ENCODE data around the gene CCDC178. TPM values are rescaled to one million over a fixed set of nuclear protein-coding genes. Genes with fewer than 3 reads are reported as not detected.
"Not testable (repeated sequence)": the region's sequence is repeated elsewhere in the genome, so short reads cannot be mapped to it uniquely, and the experiment has no call there.

CCDC178 gene
- total RNA-seq, 4 donors from 2014 or later: 0.73 to 1.1 TPM; not detected in 2

DNA sequence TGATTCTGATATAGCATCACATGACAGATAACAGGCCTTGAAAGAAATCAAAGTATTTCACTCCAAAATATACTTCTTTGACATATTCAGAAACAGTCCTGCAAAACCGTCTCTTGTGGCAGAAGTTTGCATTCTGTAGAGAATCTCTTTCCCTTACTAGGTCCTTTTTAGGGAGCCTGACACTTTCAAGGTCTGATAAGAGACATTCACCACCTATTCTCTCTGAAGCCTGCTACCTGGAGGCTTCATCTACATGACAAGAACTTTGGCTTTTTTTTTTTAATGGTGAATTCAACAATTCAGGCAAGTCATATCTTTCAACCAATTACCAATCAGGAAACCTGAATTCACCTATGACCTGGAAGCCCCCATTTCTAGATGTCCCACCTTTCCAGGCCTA, 83.8 kb downstream of the CCDC178 start:
- no peak overlapping the region for H3K4me3 ChIP-seq
- WGBS, 2 donors: 65 to 86% methylated on average over 1 of the region's 1 CpG
- intact Hi-C loops (cut with DNase I): no loop called here
- H3K27ac ChIP-seq: no peak overlapping the region
- H3K36me3 ChIP-seq: no peaks in the 10 kb centered on the region
- DNase-seq: no peak
- no peaks in the 10 kb centered on the region for H3K9me3 ChIP-seq
- TF ChIP-seq, protein P1, sequence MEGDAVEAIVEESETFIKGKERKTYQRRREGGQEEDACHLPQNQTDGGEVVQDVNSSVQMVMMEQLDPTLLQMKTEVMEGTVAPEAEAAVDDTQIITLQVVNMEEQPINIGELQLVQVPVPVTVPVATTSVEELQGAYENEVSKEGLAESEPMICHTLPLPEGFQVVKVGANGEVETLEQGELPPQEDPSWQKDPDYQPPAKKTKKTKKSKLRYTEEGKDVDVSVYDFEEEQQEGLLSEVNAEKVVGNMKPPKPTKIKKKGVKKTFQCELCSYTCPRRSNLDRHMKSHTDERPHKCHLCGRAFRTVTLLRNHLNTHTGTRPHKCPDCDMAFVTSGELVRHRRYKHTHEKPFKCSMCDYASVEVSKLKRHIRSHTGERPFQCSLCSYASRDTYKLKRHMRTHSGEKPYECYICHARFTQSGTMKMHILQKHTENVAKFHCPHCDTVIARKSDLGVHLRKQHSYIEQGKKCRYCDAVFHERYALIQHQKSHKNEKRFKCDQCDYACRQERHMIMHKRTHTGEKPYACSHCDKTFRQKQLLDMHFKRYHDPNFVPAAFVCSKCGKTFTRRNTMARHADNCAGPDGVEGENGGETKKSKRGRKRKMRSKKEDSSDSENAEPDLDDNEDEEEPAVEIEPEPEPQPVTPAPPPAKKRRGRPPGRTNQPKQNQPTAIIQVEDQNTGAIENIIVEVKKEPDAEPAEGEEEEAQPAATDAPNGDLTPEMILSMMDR (IDR thresholded peaks at IDR 0.05): no peak
- no peaks in the 10 kb centered on the region for H3K4me1 ChIP-seq
- no peaks in the 10 kb centered on the region for H3K27me3 ChIP-seq

DNA sequence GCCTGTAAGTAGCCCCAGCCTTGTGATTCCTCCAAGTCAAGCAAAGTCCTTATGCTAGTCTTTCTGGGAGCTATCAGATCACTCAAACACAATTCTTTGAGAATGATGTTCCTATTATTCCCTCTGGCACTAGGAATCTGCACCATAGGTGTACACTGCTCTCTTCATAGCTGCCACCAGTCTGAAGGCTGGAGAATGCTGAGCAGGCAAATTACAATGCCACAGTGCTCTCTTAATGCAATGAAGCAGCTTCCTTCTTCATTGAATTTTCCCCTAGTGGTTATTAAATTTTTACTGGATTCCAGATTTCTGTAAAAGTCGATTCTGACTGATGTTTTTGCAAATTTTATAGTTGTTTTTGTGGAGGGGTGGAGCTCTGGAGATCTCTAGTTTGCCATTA, 84.8 kb downstream of the CCDC178 start:
- Histone ChIP-seq H3K36me3 (no peaks in the 10 kb centered on the region), H3K4me3 (no peak overlapping the region), H3K4me1 (no peaks in the 10 kb centered on the region), H3K9me3 (no peaks in the 10 kb centered on the region), H3K27me3 (no peaks in the 10 kb centered on the region), H3K27ac (no peak overlapping the region)
- intact Hi-C loops (cut with DNase I): no loop called here
- DNase-seq: no peak
- 32 to 50% methylated on average over 1 of the region's 1 CpG for WGBS, 2 donors
- TF ChIP-seq, protein P1 (IDR thresholded peaks at IDR 0.05): no peak
- TF ChIP-seq POLR2A (IDR thresholded peaks at IDR 0.05): no peak

DNA sequence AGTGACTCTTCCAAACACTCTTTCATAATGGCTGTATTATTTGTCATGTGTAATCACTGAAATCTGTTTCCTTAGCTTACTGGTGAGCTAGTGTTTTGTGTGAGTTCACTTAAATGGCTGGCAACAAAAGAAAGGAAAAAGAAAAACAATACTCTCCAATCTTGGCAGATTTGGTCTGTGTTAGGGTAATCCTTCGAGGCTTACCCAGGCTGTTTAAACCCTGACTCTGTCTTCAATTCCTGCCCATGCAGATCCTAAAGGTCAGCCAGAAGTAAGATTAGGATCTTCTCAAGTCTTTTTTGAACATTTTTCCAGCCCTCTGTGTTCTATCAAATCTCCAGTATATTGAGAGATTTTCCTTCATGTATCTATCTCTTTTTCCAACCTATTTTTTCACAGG, 85.3 kb downstream of the CCDC178 start:
- DNase-seq: no peak
- 18 to 29% methylated on average over 1 of the region's 1 CpG for WGBS, 2 donors
- intact Hi-C loops (cut with DNase I): no loop called here
- Histone ChIP-seq H3K9me3 (no peaks in the 10 kb centered on the region), H3K27me3 (no peaks in the 10 kb centered on the region), H3K36me3 (no peaks in the 10 kb centered on the region), H3K4me3 (no peak overlapping the region), H3K27ac (no peak overlapping the region), H3K4me1 (no peaks in the 10 kb centered on the region)
- no peak for TF ChIP-seq POLR2A (IDR thresholded peaks at IDR 0.05)

GRCh38 chr18:33350256-33350655, 90.3 kb downstream of the CCDC178 start:
- Histone ChIP-seq H3K9me3 (no peaks in the 10 kb centered on the region), H3K4me1 (no peaks in the 10 kb centered on the region), H3K27ac (no peak overlapping the region), H3K4me3 (no peak overlapping the region), H3K36me3 (no peaks in the 10 kb centered on the region), H3K27me3 (no peaks in the 10 kb centered on the region)
- no peak for TF ChIP-seq POLR2A (IDR thresholded peaks at IDR 0.05)
- TF ChIP-seq, protein P1 (IDR thresholded peaks at IDR 0.05): no peak
- intact Hi-C loops (cut with DNase I): no loop called here
- WGBS, 2 donors: 61 to 69% methylated on average over 2 of the region's 2 CpGs
- no peak for DNase-seq

DNA sequence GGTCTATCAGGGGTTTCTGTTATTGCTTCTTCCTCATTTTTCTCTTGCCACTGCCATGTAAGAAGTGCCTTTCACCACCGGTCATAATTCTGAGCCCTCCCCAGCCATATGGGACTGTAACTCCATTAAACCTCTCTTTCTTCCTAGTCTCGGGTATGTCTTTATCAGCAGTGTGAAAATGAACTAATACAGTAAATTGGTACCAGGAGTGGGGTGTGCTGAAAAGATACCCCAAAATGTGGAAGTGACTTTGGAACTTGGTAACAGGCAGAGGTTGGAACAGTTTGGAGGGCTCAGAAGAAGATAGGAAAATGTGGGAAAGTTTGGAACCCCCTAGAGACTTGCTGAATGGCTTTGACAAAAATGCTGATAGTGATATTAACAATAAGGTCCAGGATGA, 100.8 kb downstream of the CCDC178 start:
- H3K4me1 ChIP-seq; H3K27ac ChIP-seq; H3K27me3 ChIP-seq; H3K4me3 ChIP-seq; H3K9me3 ChIP-seq; H3K36me3 ChIP-seq; DNase-seq; intact Hi-C loops (cut with DNase I): not testable (repeated sequence)
- WGBS, 2 donors: 66 to 86% methylated on average over 2 of the region's 2 CpGs

GRCh38 chr18:33334781-33335180, 105.7 kb downstream of the CCDC178 start:
- Histone ChIP-seq H3K36me3 (no peaks in the 10 kb centered on the region), H3K9me3 (no peaks in the 10 kb centered on the region), H3K27ac (no peak overlapping the region), H3K4me1 (no peaks in the 10 kb centered on the region), H3K4me3 (no peak overlapping the region), H3K27me3 (no peaks in the 10 kb centered on the region)
- no peak for DNase-seq
- TF ChIP-seq POLR2A (IDR thresholded peaks at IDR 0.05): no peak
- TF ChIP-seq, protein P1 (IDR thresholded peaks at IDR 0.05): no peak
- intact Hi-C loops (cut with DNase I): no loop called here
- WGBS, 2 donors: 40 to 51% methylated on average over 3 of the region's 3 CpGs

Data from esophagus squamous epithelium (tissue), 5 donors.